Amniotic epithelial cell (primary cell): ENCODE results near the gene SEC14L3.

Experiments
- DNase-seq: peaks from one replicate; pipeline ENCODE4 v3.0.0-alpha.2; 2010; ENCODE audit warnings: low read depth

The SEC14L3 gene

GRCh38 chr22:30471616-30472318 lies at the start of gene SEC14L3:
Gene SEC14L3 (minus strand): TSS chr22:30472017. CDS start chr22:30471958, 59 bp downstream.
- no peak for DNase-seq

- no peak for DNase-seq
Observed at GRCh38 chr22:30519842-30520425, 48.1 kb upstream of the SEC14L3 start.

- DNase-seq: no peak
Observed at GRCh38 chr22:30516731-30517130, 44.9 kb upstream of the SEC14L3 start.

GRCh38 chr22:30516273-30516672 lies 44.5 kb upstream of the SEC14L3 start:
- no peak for DNase-seq

- DNase-seq: no peak
Observed at GRCh38 chr22:30514252-30514651, 42.4 kb upstream of the SEC14L3 start.

GRCh38 chr22:30513462-30513861 lies 41.6 kb upstream of the SEC14L3 start:
- DNase-seq: no peak

- DNase-seq: no peak
Observed at GRCh38 chr22:30511911-30512310, 40.1 kb upstream of the SEC14L3 start.

- no peak for DNase-seq
Observed at GRCh38 chr22:30511109-30511508, 39.3 kb upstream of the SEC14L3 start.

- DNase-seq: no peak
Observed at GRCh38 chr22:30508216-30508615, 36.4 kb upstream of the SEC14L3 start.

GRCh38 chr22:30507670-30508069 lies 35.9 kb upstream of the SEC14L3 start:
- no peak for DNase-seq

- no peak for DNase-seq
Observed at GRCh38 chr22:30506507-30506968, 34.7 kb upstream of the SEC14L3 start.

GRCh38 chr22:30503551-30503950 lies 31.7 kb upstream of the SEC14L3 start:
- DNase-seq: no peak

- DNase-seq: no peak
Observed at GRCh38 chr22:30502911-30503310, 31.1 kb upstream of the SEC14L3 start.

- DNase-seq: no peak
Observed at GRCh38 chr22:30502153-30502552, 30.3 kb upstream of the SEC14L3 start.

GRCh38 chr22:30500628-30501027 lies 28.8 kb upstream of the SEC14L3 start:
- no peak for DNase-seq

- no peak for DNase-seq
Observed at GRCh38 chr22:30497466-30498150, 25.8 kb upstream of the SEC14L3 start.

GRCh38 chr22:30495041-30495784 lies 23.4 kb upstream of the SEC14L3 start:
- DNase-seq: no peak

GRCh38 chr22:30492144-30492543 lies 20.3 kb upstream of the SEC14L3 start:
- DNase-seq: no peak

GRCh38 chr22:30491381-30491780 lies 19.6 kb upstream of the SEC14L3 start:
- DNase-seq: no peak

GRCh38 chr22:30490399-30490798 lies 18.6 kb upstream of the SEC14L3 start:
- DNase-seq: no peak

GRCh38 chr22:30488121-30488520 lies 16.3 kb upstream of the SEC14L3 start:
- DNase-seq: no peak

GRCh38 chr22:30486661-30487115 lies 14.9 kb upstream of the SEC14L3 start:
- DNase-seq: no peak
